Stimulated activated memory B cell treated with anti-CD40 and anti-IgM and Interleukin-4, amounts not matched to agents 10 μg/mL and 1 μg/mL and 100 μg/mL, for 72 hours (primary cell): ENCODE measurements around the gene PP2D1.
"Not testable (repeated sequence)": the region's sequence is repeated elsewhere in the genome, so short reads cannot be mapped to it uniquely, and the experiment has no call there.

Experiments
- ATAC-seq: fragments of 150-1000 bp; cut with Tn5 transposase; 2 replicates; pipeline ENCODE4 v1.10.0; 2021
- H3K27ac Mint-ChIP-seq: one replicate; pipeline ENCODE4 v1.8.0; 2022; ENCODE audit warnings: mild to moderate bottlenecking, mixed read lengths
- H3K27me3 Mint-ChIP-seq: one replicate; pipeline ENCODE4 v1.8.0; 2022; ENCODE audit warnings: mixed read lengths
- H3K36me3 Mint-ChIP-seq: one replicate; pipeline ENCODE4 v1.8.0; 2022; ENCODE audit warnings: mixed read lengths
- H3K4me1 Mint-ChIP-seq: one replicate; pipeline ENCODE4 v1.8.0; 2022; ENCODE audit warnings: mixed read lengths
- H3K4me3 Mint-ChIP-seq: one replicate; pipeline ENCODE4 v1.8.0; 2022; ENCODE audit warnings: mild to moderate bottlenecking, moderate library complexity, mixed read lengths
- H3K9me3 Mint-ChIP-seq: one replicate; pipeline ENCODE4 v1.8.0; 2022; ENCODE audit warnings: mixed read lengths

Gene PP2D1

GRCh38 chr3:19960696-19961095, 51.4 kb downstream of the PP2D1 start:
- no peak overlapping the region for H3K27ac Mint-ChIP-seq
- H3K36me3 Mint-ChIP-seq = peaks cover 39% of the 10 kb centered on the region
- H3K4me3 Mint-ChIP-seq = no peak overlapping the region
- no peaks in the 10 kb centered on the region for H3K27me3 Mint-ChIP-seq
- H3K9me3 Mint-ChIP-seq = no peaks in the 10 kb centered on the region
- H3K4me1 Mint-ChIP-seq = peaks cover 47% of the 10 kb centered on the region
- no peak for ATAC-seq

- Mint-ChIP-seq H3K9me3 (no peaks in the 10 kb centered on the region), H3K36me3 (peaks cover 40% of the 10 kb centered on the region), H3K27ac (no peak overlapping the region), H3K27me3 (no peaks in the 10 kb centered on the region), H3K4me3 (no peak overlapping the region), H3K4me1 (peaks cover 48% of the 10 kb centered on the region)
- no peak for ATAC-seq
These were observed 52.6 kb downstream of the PP2D1 start for GRCh38 chr3:19959505-19959904.

GRCh38 chr3:19957354-19957753, 54.7 kb downstream of the PP2D1 start:
- H3K4me3 Mint-ChIP-seq, H3K27ac Mint-ChIP-seq, ATAC-seq, H3K9me3 Mint-ChIP-seq, H3K27me3 Mint-ChIP-seq: not testable (repeated sequence)
- Mint-ChIP-seq H3K36me3 (peaks cover 35% of the 10 kb centered on the region), H3K4me1 (peaks cover 41% of the 10 kb centered on the region)

GRCh38 chr3:19954676-19955075, 57.4 kb downstream of the PP2D1 start:
- Mint-ChIP-seq H3K4me3 (no peak overlapping the region), H3K9me3 (no peaks in the 10 kb centered on the region), H3K27me3 (no peaks in the 10 kb centered on the region), H3K27ac (no peak overlapping the region), H3K4me1 (peaks cover 28% of the 10 kb centered on the region), H3K36me3 (peaks cover 25% of the 10 kb centered on the region)
- no peak for ATAC-seq

GRCh38 chr3:19950316-19950715, 61.7 kb downstream of the PP2D1 start:
- ATAC-seq = no peak
- no peaks in the 10 kb centered on the region for H3K27me3 Mint-ChIP-seq
- H3K36me3 Mint-ChIP-seq = peaks cover 18% of the 10 kb centered on the region
- H3K9me3 Mint-ChIP-seq = no peaks in the 10 kb centered on the region
- no peak overlapping the region for H3K4me3 Mint-ChIP-seq
- no peak overlapping the region for H3K27ac Mint-ChIP-seq
- H3K4me1 Mint-ChIP-seq = peaks cover 40% of the 10 kb centered on the region

GRCh38 chr3:19948226-19948591, 63.9 kb downstream of the PP2D1 start:
- Mint-ChIP-seq H3K27me3 (no peaks in the 10 kb centered on the region), H3K9me3 (no peaks in the 10 kb centered on the region), H3K4me1 (peaks cover 31% of the 10 kb centered on the region), H3K36me3 (peaks cover 11% of the 10 kb centered on the region), H3K4me3 (peak overlapping the region; percentile 82), H3K27ac (peak overlapping the region; percentile 85)
- no peak for ATAC-seq

GRCh38 chr3:19947549-19948225, 64.4 kb downstream of the PP2D1 start:
- ATAC-seq = peak; percentile 7
- H3K36me3 Mint-ChIP-seq = peaks cover 11% of the 10 kb centered on the region
- H3K4me1 Mint-ChIP-seq = peaks cover 31% of the 10 kb centered on the region
- peak overlapping the region; percentile 85 for H3K27ac Mint-ChIP-seq
- H3K27me3 Mint-ChIP-seq = no peaks in the 10 kb centered on the region
- peak overlapping the region; percentile 82 for H3K4me3 Mint-ChIP-seq
- no peaks in the 10 kb centered on the region for H3K9me3 Mint-ChIP-seq

- peak within 1 kb of the TSS; percentile 82 for H3K4me3 Mint-ChIP-seq
- H3K4me1 Mint-ChIP-seq = peaks cover 30% of the 10 kb centered on the region
- peaks cover 10% of the 10 kb centered on the region for H3K36me3 Mint-ChIP-seq
- H3K27me3 Mint-ChIP-seq = no peaks in the 10 kb centered on the region
- H3K27ac Mint-ChIP-seq = peak within 1 kb of the TSS; percentile 85
- ATAC-seq = peak; percentile 96
- H3K9me3 Mint-ChIP-seq = no peaks in the 10 kb centered on the region
These were observed 65.1 kb downstream of the PP2D1 start, which contains the start of gene RAB5A for GRCh38 chr3:19946832-19947548. RAB5A (plus strand) TSS chr3:19947097; CDS start chr3:19950899, 3,802 bp downstream.

GRCh38 chr3:19945969-19946831, 65.9 kb downstream of the PP2D1 start:
- H3K27me3 Mint-ChIP-seq = no peaks in the 10 kb centered on the region
- peak; percentile 6 for ATAC-seq

GRCh38 chr3:19945534-19945933, 66.5 kb downstream of the PP2D1 start:
- peak overlapping the region; percentile 12 for H3K4me3 Mint-ChIP-seq
- no peaks in the 10 kb centered on the region for H3K9me3 Mint-ChIP-seq
- no peak for ATAC-seq
- H3K4me1 Mint-ChIP-seq = peaks cover 24% of the 10 kb centered on the region
- peaks cover 4% of the 10 kb centered on the region for H3K36me3 Mint-ChIP-seq
- peak overlapping the region; percentile 85 for H3K27ac Mint-ChIP-seq
- no peaks in the 10 kb centered on the region for H3K27me3 Mint-ChIP-seq

More at GRCh38 chr3:19945969-19946831, 65.9 kb downstream of the PP2D1 start:
- H3K36me3 Mint-ChIP-seq = peaks cover 4% of the 10 kb centered on the region
- peak overlapping the region; percentile 82 for H3K4me3 Mint-ChIP-seq
- peaks cover 24% of the 10 kb centered on the region for H3K4me1 Mint-ChIP-seq
- no peaks in the 10 kb centered on the region for H3K9me3 Mint-ChIP-seq
- peak overlapping the region; percentile 85 for H3K27ac Mint-ChIP-seq

GRCh38 chr3:19940643-19941042, 71.4 kb downstream of the PP2D1 start:
- ATAC-seq = no peak
- H3K4me3 Mint-ChIP-seq = no peak overlapping the region

GRCh38 chr3:19938295-19938627, 73.8 kb downstream of the PP2D1 start:
- Mint-ChIP-seq H3K36me3 (no peaks in the 10 kb centered on the region), H3K4me1 (peaks cover 13% of the 10 kb centered on the region), H3K9me3 (no peaks in the 10 kb centered on the region), H3K27me3 (peaks cover 9% of the 10 kb centered on the region), H3K4me3 (no peak overlapping the region), H3K27ac (no peak overlapping the region)
- no peak for ATAC-seq

More at GRCh38 chr3:19940643-19941042, 71.4 kb downstream of the PP2D1 start:
- no peak overlapping the region for H3K27ac Mint-ChIP-seq
- H3K36me3 Mint-ChIP-seq = no peaks in the 10 kb centered on the region
- H3K27me3 Mint-ChIP-seq = no peaks in the 10 kb centered on the region
- no peaks in the 10 kb centered on the region for H3K4me1 Mint-ChIP-seq
- H3K9me3 Mint-ChIP-seq = no peaks in the 10 kb centered on the region

GRCh38 chr3:19937459-19938294, 74.4 kb downstream of the PP2D1 start:
- no peak overlapping the region for H3K27ac Mint-ChIP-seq
- H3K4me3 Mint-ChIP-seq = no peak overlapping the region
- H3K27me3 Mint-ChIP-seq = peaks cover 9% of the 10 kb centered on the region
- H3K36me3 Mint-ChIP-seq = no peaks in the 10 kb centered on the region
- no peaks in the 10 kb centered on the region for H3K9me3 Mint-ChIP-seq
- peaks cover 19% of the 10 kb centered on the region for H3K4me1 Mint-ChIP-seq
- ATAC-seq = peak; percentile 12
